Head of caudate nucleus (tissue), 42 donors: ENCODE data around the gene TBC1D8.

ENCODE experiments used
- DNase-seq, 42 donors: peaks; one replicate each; pipeline versions ENCODE4 v3.0.0 to v3.0.0-alpha.2; 2020 to 2021; ENCODE audit warnings: mixed read lengths in 7 of 42
- intact Hi-C: fragments of 100-400 bp; cut with DNase I; formaldehyde crosslinking; loops from one replicate; pipeline ENCODE4 v1.15.0; 2022

The TBC1D8 gene

GRCh38 chr2:101145406-101145805, 5.8 kb downstream of the TBC1D8 start:
- intact Hi-C loops = no loop called here

GRCh38 chr2:101142163-101142562, 9.0 kb downstream of the TBC1D8 start:
- intact Hi-C loops = no loop called here
- DNase-seq = no peak

More at GRCh38 chr2:101145406-101145805, 5.8 kb downstream of the TBC1D8 start:
- DNase-seq = no peak

GRCh38 chr2:101140978-101141655, 10.1 kb downstream of the TBC1D8 start:
- intact Hi-C loops = no loop called here
- DNase-seq = no peak

- intact Hi-C loops = no loop called here
- no peak for DNase-seq
These were observed 10.9 kb downstream of the TBC1D8 start for GRCh38 chr2:101140237-101140636.

DNA sequence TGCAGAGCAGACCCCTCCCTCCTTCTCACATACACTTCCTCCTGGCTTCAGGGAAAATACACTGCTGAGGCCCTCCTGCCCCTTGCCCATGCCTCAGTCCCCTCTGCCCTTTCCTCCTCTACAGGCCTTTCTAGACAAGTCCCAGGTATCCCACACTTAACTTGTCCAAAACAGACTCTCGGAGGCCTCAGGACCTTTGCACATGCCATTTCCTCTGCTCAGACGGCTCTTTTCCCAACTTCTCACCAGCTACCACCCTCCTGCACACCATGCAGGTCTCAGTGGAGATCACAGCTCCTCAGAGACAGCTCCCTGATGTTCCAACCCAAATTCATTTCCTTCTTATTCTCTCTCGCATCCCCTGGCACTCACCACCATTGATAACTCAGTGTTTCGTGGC, 11.7 kb downstream of the TBC1D8 start:
- no peak for DNase-seq
- intact Hi-C loops = no loop called here

DNA sequence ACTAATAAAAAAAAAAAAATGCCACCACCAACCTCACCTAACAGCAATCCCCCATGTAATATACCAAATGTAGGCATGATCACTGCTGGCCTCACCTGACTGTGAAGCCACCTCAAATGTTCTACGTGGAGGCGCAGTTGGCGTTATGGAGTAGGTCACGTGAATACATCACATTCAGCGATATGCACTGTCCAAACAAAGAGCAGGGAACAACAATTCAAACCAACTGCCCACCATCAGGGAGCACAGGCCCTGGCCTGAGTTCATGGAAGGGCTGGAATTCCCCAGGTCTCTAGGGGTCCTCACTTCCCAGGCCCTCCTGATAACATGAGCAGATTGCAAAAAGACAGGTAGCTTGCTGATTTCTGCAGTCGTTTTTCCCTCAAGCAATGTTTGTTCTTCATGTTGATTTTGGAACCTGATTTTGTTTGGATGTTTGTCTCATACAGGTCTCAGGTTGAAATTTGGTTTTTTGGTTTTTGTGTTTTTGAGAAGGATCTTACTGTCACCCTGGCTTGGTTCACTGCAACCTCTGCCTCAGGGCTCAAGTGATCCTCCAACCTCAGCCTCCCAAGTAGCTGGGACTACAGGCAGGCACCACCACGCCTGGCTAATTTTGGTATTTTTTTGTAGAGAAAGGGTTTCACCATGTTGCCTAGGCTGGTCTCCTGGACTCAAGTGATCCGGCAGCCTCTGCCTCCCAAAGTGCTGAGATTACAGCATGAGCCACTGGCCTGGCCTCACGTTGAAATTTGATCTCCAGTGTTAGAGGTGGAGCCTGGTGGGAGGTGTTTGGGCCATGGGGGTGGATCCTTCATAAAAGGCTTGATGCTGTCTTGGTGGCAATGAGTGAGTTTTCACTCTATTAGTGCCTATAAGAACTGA, 15.5 kb downstream of the TBC1D8 start:
- intact Hi-C loops = no loop called here
- DNase-seq = no peak

DNA sequence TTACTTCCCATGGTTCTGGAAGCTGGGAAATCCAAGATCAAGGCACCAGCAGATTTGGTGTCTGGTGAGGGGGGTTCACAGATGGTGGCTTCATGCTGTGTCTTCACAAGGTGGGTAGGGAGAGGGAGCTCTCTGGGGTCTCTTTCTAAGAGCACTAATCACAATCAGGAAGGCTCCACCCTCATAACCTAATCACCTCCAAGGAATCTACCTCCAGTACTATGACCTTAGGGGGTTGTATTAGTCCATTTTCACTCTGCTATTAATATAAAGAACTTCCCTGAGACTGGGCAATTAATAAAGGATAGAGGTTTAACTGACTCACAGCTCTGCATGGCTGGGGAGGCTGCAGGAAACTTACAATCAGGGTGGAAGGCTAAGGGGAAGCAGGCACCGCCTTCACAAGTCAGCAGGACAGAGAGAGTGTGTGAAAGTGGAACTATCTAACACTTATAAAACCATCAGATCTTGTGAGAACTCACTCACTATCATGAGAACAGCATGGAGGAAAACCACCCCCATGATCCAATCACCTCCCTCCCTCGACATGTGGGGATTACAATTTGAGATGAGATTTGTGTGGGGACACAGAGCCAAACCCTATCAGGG, 17.6 kb downstream of the TBC1D8 start:
- DNase-seq = peak in 1 of 42 donors; percentile 2
- intact Hi-C loops = no loop called here

- intact Hi-C loops = no loop called here
These were observed 19.0 kb downstream of the TBC1D8 start for GRCh38 chr2:101132202-101132601.

DNA sequence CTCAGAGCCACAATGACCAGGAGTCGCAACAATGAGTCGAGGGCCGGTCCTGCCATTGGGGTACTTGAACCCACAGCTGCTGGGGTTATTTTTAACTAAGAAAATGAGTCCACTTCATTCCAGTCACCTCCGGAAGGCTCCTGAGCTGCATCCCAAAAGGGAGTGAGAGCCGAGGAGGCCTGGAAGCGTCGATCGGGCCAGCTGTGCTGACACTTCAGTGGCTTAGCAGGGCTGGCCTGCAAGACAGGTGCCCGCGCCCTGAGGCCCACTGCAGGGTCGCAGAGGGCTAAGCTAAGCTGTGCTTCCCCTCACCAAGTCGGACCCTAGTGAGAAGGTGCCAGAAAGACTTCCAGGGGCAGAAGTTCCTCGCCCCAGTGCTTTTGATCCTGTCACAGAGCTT, 21.1 kb downstream of the TBC1D8 start:
- DNase-seq = no peak
- intact Hi-C loops = no loop called here

More at GRCh38 chr2:101132202-101132601, 19.0 kb downstream of the TBC1D8 start:
- no peak for DNase-seq

GRCh38 chr2:101127319-101128056, 23.7 kb downstream of the TBC1D8 start:
- intact Hi-C loops = no loop called here
- no peak for DNase-seq

GRCh38 chr2:101125808-101126207, 25.4 kb downstream of the TBC1D8 start:
- no peak for DNase-seq
- intact Hi-C loops = no loop called here

GRCh38 chr2:101125374-101125773, 25.8 kb downstream of the TBC1D8 start:
- DNase-seq = no peak
- intact Hi-C loops = no loop called here

- DNase-seq = no peak
- intact Hi-C loops = no loop called here
These were observed 26.4 kb downstream of the TBC1D8 start for GRCh38 chr2:101124643-101125366.

- intact Hi-C loops = no loop called here
- DNase-seq = no peak
These were observed 27.2 kb downstream of the TBC1D8 start for GRCh38 chr2:101123795-101124471.

GRCh38 chr2:101121174-101121573, 30.0 kb downstream of the TBC1D8 start:
- DNase-seq = no peak
- intact Hi-C loops = no loop called here

DNA sequence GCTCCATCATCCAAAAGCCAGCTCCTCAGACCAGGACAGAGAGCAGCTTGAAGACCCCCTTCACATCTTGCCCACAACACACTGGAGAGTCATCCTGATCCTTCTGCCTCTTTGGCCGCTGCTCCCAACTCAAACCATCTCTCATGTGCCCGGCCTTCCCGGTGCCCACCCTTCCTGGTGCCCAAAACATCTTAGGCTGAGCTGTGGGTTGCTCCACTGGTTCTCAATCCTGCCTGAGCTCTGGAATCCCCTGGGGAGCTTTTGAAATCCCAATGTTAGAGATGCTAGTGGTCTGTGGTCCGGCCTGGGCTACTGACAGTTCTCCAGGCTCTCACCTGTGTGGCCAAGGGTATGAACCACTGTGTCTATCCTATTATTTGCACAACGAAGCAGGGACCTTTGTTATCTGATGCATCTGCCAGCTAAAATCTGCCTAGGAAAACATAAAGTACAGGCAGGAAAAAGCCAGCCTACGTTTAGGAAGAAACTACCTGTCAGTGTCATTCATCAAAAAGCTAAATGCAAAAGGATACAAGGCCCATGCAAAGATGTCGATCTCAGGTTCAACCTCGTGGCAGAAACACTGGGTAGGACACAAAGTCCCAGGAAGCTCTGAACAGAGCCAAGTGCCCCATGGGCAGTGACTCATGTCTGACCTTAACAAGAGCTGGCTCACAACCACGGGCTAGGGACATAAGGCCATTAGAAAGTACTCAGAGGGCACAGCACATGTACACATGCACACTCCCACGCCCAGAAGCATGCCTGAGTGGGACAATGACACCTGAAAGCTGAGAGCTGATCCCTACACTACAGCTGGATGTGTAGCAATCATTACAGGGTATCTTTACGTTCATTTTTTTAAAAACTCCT, 30.8 kb downstream of the TBC1D8 start:
- peak in 10 of 42 donors; percentile 22 to 80 (median 46) for DNase-seq
- intact Hi-C loops = no loop called here

DNA sequence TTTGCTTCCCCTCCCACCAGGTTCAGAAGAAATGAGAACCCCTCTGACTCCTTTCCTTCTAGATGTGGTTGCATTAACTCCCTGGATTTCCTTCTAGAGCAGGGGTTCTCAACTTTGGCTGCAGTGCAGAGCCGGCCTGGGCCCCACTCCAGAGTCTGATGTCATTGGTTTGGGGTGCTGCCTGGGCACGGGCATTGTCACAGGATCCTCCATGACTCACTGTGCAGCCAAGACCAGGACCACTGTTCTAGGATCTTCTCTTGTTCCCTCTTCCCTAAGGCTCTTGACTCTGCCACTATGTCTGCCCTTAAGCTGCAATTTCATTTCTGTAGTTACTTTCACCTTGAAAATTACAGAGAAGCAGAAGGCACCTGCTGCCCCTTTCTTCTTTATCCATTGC, 31.8 kb downstream of the TBC1D8 start:
- intact Hi-C loops = no loop called here
- DNase-seq = peak in 37 of 42 donors; percentile 18 to 90 (median 56)
